ENCODE results near the gene TOM1L1.

The TOM1L1 gene

DNA sequence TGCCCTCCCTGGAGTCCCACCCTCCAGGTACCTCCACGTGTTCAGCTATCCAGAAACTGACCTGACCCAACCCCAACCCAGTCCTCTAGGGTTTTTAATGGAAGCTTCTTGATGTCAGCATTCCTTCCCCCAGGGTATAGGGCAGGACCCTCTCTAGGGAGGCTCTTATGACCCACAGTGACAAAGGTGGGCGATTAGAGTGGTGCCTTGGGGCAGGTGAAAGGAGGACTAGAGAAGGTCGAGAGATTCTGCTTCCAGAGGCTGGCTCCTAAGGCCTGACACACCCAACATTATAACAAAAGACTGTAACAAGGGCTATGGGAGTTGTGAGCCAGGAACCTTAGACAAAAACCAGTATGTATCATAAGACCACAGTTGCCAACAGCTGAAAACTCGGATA, 50.6 kb downstream of the TOM1L1 start:
- Mint-ChIP-seq H3K9me3 (no peaks in the 10 kb centered on the region), H3K4me1 (no peaks in the 10 kb centered on the region), H3K27me3 (peaks cover 9% of the 10 kb centered on the region), H3K4me3 (no peak overlapping the region), H3K27ac (no peak overlapping the region), H3K36me3 (peaks cover 3% of the 10 kb centered on the region)

DNA sequence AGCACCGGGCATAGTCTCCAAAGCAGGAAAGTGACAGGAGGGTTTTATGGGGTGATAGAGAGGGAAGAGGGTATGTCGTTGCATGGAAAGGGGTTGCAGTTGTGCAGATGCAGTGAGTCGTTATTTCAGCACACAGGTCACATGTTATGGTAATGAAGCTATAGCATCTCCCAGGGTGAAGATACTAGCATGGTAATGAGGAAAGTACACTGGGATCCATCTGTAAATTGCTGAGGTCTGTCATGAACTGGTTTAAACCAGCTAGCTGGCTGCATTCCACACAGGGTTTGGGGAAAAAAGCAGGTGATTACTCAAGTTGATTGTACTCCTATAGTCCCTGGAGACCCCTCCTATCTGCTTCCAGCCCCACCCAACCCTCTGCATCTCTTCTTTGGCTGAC, 56.1 kb downstream of the TOM1L1 start:
- Mint-ChIP-seq H3K4me3 (no peak overlapping the region), H3K36me3 (peaks cover 12% of the 10 kb centered on the region), H3K4me1 (no peaks in the 10 kb centered on the region), H3K9me3 (no peaks in the 10 kb centered on the region), H3K27ac (no peak overlapping the region), H3K27me3 (no peaks in the 10 kb centered on the region)

DNA sequence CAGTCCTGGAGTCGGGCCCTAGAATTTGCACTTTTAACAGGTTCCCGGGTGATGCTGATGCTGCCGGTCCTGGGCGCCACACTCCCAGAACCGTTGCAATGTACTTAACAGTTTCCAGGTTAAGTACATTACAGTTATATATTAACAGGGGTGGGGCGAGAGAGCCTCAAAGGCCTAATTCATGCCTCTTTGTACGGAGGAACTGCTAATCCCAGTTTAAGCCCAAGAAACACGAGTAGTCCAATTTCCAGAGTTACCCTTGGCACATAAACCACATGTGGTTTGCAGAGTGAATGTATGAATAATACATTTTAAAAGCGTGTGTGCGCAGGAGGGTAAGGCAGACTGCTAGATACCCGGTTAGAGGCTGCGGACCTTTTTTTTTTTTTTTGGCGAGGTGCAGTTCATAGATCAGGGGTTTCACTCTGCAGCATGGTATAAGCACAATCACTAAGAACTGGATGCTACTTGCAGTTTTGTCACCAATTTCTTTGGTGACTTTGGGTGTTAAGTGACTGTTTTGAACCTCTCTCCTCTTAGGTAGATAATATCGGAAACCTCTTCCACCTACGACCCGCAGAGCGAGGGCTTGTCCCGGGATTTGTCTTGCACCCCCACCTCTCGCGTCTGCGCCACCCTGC, 67.1 kb downstream of the TOM1L1 start:
- no peaks in the 10 kb centered on the region for H3K9me3 Mint-ChIP-seq
- no peak overlapping the region for H3K27ac Mint-ChIP-seq
- H3K4me1 Mint-ChIP-seq: peaks cover 31% of the 10 kb centered on the region
- no peaks in the 10 kb centered on the region for H3K36me3 Mint-ChIP-seq
- H3K27me3 Mint-ChIP-seq: no peaks in the 10 kb centered on the region
- H3K4me3 Mint-ChIP-seq: no peak overlapping the region

DNA sequence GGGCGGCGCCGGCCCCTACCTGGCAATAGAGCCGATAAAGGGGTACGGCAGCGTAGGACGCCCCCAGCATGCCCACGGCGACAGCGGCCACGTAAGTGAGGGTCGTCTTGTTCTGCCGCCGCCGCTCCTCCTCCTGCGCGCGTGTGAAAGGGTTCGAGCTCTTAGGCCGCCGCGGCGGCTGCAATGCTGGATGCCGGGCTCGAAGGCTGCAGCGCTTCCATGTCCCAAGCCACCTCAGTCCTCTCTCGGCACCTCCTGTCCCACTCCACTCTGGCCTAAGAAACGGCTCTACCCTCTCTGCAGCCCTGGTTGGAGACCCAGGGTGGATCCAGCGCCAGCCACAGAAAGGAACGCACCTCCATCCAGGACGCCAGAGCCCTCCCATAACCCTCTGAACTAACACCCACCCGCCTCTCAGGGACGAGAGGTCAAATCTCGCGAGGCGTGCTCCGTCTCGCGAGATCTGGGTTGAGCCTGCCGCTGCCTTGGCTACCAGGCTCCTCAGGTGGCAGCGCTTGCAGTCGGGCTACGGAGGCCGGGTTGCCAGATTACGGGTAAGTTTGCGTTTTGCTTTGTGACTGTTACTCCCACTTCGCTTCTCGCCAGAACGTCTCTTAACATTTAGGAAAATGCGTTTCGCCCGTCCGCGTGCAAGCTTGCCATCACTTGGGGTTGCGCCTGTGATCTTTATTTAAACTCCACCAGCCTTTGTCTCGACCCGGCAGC, 67.8 kb downstream of the TOM1L1 start, which contains the start of the genes COX11 and STXBP4:
Gene COX11 (minus strand): TSS at position 393 of the 726 bp plus-strand sequence. CDS start 8 bp downstream, at position 385.
Gene STXBP4 (plus strand): TSS at position 504 of the 726 bp plus-strand sequence. CDS start 17,455 bp downstream, outside the sequence.
- Mint-ChIP-seq H3K4me3 (no peak within 1 kb of the TSS), H3K36me3 (no peaks in the 10 kb centered on the region), H3K9me3 (no peaks in the 10 kb centered on the region), H3K27me3 (no peaks in the 10 kb centered on the region), H3K4me1 (peaks cover 31% of the 10 kb centered on the region), H3K27ac (no peak within 1 kb of the TSS)

DNA sequence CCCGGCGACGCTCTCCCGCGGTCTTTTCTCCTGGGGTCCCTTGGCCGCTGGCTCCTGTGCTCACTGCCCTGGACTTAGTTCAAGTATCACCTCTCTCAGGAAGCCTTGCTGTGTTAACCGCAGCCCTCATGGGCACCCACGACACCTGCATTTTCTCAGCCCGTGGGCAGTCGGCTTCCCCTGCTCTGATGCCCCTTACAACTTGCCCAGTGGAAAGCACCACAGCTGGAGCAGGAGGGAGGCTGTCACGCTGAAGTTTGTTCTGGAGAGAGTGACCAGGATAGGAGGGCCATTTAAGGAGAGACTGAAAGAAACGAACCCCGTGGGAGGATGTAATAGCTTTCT, 68.3 kb downstream of the TOM1L1 start:
- Mint-ChIP-seq H3K4me3 (no peak overlapping the region), H3K36me3 (no peaks in the 10 kb centered on the region), H3K9me3 (no peaks in the 10 kb centered on the region), H3K4me1 (peaks cover 31% of the 10 kb centered on the region), H3K27me3 (no peaks in the 10 kb centered on the region), H3K27ac (no peak overlapping the region)

DNA sequence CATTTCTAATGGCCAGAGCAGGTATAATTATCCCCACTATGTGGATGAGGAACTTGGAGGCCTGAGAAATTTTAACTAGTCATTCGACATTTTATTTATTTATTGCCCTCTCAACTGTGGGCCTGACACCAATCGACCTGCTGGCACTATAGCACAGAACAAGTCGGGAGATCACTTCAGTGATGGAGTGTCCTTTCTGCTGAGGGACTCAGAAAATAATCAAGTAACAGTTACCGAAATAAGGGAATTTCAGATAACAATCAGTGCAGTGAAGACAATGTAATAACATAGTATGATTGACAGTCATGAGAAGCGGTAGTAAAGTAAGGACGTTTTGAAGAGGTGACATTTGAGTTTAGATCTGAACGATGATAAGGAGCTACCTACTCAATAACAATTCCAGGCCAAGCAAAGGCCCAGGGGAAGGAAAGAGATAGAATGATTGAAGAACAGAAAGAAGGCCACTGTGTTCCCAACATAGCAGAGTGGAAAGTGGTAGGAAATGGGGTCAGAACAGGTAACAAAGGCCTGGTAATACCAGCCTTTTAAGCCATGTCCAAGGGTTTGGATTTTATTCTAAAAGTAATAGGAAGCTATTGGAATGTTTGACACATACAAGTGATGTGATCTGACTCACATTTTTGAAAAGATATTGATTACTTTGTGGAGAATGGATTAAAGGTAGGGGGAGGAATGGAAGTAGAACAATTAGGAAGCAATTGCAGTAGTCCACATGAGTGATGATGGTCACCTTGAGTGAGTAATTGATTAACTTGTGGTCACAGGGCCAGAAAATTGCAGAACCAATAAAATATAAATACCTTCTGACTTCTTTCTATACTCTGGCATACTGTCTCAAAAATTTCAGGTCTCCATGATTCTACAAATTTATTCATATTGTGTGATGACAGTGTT, 69.3 kb downstream of the TOM1L1 start:
- Mint-ChIP-seq H3K27me3 (no peaks in the 10 kb centered on the region), H3K36me3 (no peaks in the 10 kb centered on the region), H3K4me3 (no peak overlapping the region), H3K9me3 (no peaks in the 10 kb centered on the region), H3K27ac (no peak overlapping the region), H3K4me1 (peaks cover 31% of the 10 kb centered on the region)

DNA sequence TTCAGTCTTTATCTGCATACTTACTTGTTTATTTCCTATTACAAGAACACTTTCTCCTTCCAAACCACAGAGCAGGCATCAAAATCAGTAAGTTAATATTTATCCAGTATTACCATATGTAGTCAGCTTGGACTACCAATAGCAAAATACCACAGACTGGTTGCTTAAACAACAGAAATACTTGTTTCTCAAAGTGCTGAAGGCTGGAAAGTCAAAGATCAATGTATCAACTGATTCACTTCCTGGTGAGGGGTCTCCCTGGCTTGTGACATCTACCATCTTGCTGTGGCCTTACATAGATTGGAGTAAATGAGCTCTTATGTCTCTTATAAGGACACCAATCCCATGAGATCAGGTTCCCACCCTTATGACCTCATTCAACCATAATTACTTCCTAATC, 70.5 kb downstream of the TOM1L1 start:
- H3K9me3 Mint-ChIP-seq: no peaks in the 10 kb centered on the region
- no peaks in the 10 kb centered on the region for H3K36me3 Mint-ChIP-seq
- peaks cover 20% of the 10 kb centered on the region for H3K4me1 Mint-ChIP-seq
- no peak overlapping the region for H3K27ac Mint-ChIP-seq
- H3K4me3 Mint-ChIP-seq: no peak overlapping the region
- no peaks in the 10 kb centered on the region for H3K27me3 Mint-ChIP-seq

DNA sequence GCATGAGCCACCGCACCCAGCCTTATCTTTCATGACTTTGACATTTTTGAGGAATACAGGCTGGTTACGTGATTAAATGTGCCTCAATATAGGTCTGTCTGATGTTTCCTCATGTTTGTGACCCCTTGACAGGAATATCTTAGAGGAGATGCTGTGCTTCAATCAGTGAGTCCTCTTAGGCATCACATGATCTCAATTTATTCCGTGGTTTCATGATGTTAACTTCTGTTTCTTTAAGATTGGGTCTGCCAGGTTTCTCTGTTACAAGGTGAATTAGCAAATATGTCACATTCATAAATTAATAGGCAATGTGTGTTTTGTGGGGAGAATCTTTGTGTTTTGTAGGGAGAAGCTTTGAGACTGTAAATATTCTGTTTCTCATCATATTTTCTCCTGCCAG, 71.2 kb downstream of the TOM1L1 start:
- Mint-ChIP-seq H3K4me1 (peaks cover 13% of the 10 kb centered on the region), H3K27ac (no peak overlapping the region), H3K36me3 (peaks cover 2% of the 10 kb centered on the region), H3K27me3 (no peaks in the 10 kb centered on the region), H3K9me3 (no peaks in the 10 kb centered on the region), H3K4me3 (no peak overlapping the region)

DNA sequence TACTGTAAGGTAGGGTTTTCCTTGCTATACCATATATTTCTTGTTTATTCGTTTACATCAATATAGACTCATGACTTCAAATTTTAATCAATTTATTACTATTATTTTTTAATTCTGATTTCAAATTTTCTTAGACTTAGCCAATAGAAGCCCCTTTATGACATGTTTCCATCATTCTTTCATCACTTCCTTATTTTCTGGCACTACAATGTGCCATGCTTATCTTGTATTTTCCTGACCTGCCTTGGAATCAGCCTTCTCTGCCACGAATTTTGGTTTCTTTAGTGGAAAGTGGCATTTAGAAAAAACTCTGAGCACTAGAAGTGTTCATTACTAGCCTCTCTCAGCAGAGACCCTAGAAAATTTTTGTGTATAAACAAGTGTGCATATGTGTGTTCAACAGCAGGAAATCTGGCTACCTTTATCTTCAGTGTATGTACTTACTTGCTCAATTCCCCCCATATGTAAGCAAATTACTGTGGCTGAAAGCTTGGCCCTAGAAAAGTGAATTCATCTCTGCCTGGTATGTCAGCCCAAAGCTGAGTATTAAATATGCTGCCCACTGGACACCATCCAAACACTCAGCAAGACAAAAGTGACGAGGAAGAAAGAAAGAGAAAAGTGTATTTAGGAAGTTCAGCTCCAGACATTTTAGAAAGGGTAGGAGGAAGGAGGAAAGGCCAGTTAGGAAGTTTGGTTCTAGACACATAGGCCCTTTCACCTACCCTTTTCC, 71.9 kb downstream of the TOM1L1 start:
- peaks cover 2% of the 10 kb centered on the region for H3K36me3 Mint-ChIP-seq
- no peak overlapping the region for H3K27ac Mint-ChIP-seq
- peaks cover 6% of the 10 kb centered on the region for H3K4me1 Mint-ChIP-seq
- no peak overlapping the region for H3K4me3 Mint-ChIP-seq
- H3K27me3 Mint-ChIP-seq: no peaks in the 10 kb centered on the region
- H3K9me3 Mint-ChIP-seq: no peaks in the 10 kb centered on the region

DNA sequence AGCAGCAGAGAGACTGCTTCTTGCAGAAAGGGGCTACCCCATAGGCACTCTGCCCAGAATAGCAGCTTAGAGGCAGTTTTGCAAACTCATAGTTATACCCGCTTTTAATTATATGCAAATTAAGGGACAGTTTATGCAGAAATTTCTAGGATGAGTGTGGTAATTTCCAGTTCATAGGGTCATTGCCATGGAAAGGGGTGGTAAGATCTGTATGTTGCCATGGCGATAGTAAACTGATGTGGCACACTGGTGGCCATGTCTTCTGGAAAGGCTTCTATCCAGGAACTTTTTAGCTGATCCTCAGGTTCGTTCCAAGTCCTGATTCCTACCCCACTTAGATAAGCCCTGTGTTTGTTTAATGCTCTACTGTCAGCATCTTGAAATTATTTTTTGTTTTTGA, 74.1 kb downstream of the TOM1L1 start:
- Mint-ChIP-seq H3K36me3 (peaks cover 7% of the 10 kb centered on the region), H3K4me3 (no peak overlapping the region), H3K9me3 (peaks cover 7% of the 10 kb centered on the region), H3K27me3 (no peaks in the 10 kb centered on the region), H3K4me1 (peaks cover 9% of the 10 kb centered on the region), H3K27ac (no peak overlapping the region)

DNA sequence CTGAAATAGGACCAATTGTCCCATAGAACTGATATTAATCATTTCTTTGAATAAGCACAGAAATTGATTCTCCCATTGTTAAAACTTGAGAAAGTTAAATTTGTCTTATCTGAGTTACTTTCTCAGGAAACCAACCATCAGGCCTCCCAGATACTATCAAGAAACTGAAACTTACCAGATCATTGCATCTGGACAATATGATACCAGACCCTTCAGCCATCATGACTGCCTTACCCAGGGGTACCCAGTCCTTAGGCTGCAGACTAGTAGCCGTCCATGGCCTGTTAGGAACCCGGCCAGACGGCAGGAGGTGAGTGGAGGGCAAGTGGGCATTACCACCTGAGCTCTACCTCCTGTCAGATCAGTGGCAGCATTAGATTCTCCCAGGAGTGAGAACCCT, 75.7 kb downstream of the TOM1L1 start:
- no peak overlapping the region for H3K4me3 Mint-ChIP-seq
- H3K9me3 Mint-ChIP-seq: peaks cover 7% of the 10 kb centered on the region
- H3K27me3 Mint-ChIP-seq: no peaks in the 10 kb centered on the region
- peaks cover 11% of the 10 kb centered on the region for H3K36me3 Mint-ChIP-seq
- peaks cover 9% of the 10 kb centered on the region for H3K4me1 Mint-ChIP-seq
- no peak overlapping the region for H3K27ac Mint-ChIP-seq

DNA sequence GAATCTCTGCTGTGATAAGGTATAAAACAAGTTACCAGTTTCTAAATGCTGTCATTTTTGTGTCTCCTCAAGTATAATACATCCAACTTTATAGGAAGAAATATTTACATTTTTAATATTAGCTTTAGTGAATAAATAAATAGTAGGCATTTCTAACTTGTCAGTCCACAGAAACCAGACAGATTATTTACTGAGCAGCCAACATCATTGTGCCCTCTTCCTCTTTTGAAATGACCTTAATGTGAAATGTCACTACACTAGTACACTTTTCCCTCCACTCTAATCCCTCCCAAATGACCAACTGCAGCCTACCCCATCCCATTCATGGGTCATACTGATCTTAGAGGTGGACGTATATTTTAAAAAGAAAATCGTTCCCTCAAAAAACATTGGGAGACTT, 77.1 kb downstream of the TOM1L1 start:
- no peak overlapping the region for H3K4me3 Mint-ChIP-seq

DNA sequence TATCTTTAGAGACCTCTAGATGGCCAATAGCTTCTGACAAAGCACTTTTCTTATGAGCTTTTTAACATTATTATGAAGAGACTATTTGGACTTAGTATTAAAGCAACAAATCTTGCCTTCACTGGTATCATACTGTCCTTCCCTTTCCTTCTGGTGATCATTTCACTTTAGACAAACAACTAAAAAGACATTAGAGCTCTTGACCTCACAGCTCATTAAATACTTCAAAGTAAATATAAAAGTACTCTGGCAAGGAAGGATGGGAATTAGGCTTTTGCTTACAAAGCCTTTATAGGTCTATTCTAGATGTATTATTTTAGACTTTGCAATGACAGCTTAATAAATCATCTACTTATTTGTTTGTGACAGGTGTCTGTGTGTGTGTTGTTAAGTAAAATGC, 79.0 kb downstream of the TOM1L1 start:
- H3K9me3 Mint-ChIP-seq: peaks cover 7% of the 10 kb centered on the region
- H3K36me3 Mint-ChIP-seq: peaks cover 13% of the 10 kb centered on the region
- no peak overlapping the region for H3K27ac Mint-ChIP-seq
- no peak overlapping the region for H3K4me3 Mint-ChIP-seq
- H3K27me3 Mint-ChIP-seq: no peaks in the 10 kb centered on the region
- H3K4me1 Mint-ChIP-seq: peaks cover 5% of the 10 kb centered on the region

More for the DNA sequence above, 77.1 kb downstream of the TOM1L1 start:
- peaks cover 5% of the 10 kb centered on the region for H3K4me1 Mint-ChIP-seq
- peaks cover 7% of the 10 kb centered on the region for H3K9me3 Mint-ChIP-seq
- no peaks in the 10 kb centered on the region for H3K27me3 Mint-ChIP-seq
- H3K27ac Mint-ChIP-seq: no peak overlapping the region
- peaks cover 13% of the 10 kb centered on the region for H3K36me3 Mint-ChIP-seq

DNA sequence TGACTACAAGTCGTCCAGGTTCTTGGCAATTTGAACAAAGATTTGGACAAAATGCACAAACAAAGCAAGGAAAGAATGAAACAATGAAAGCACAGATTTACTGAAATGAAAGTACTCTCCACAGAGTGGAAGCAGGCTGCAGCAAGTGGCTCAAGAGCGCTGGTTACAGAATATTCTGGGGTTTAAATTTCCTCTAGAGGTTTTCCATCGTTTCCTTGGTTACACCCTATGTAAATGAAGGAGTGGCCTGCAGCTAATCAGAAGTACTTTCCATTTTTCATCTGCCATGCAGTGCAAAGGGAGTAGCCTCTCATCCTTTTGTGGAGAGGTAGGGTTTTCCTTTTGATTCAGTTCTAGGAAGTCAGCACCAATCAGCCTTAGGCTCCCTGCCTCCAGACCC, 79.7 kb downstream of the TOM1L1 start:
- H3K27me3 Mint-ChIP-seq: no peaks in the 10 kb centered on the region
- H3K36me3 Mint-ChIP-seq: peaks cover 13% of the 10 kb centered on the region
- H3K4me1 Mint-ChIP-seq: peaks cover 5% of the 10 kb centered on the region
- no peak overlapping the region for H3K4me3 Mint-ChIP-seq
- no peak overlapping the region for H3K27ac Mint-ChIP-seq
- peaks cover 7% of the 10 kb centered on the region for H3K9me3 Mint-ChIP-seq

DNA sequence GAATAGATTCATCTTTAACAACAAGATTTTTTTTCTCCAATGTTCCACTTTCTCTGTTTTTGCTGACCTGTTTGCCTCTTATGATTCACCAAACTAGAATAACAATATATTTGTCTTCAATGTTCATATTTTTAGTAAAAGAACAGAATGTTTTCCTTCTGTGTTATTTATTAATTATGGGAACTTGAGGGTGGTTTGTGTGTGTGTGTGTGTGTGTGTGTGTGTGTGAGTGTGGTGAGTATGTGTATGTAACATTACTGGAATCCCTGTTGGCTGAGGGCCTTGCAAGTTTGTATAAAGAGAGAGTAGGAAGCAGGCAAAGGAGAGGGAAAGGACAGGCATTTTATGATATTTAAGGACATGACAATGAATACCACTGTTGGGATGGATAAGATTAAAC, 81.7 kb downstream of the TOM1L1 start:
- Mint-ChIP-seq H3K27me3 (no peaks in the 10 kb centered on the region), H3K36me3 (peaks cover 11% of the 10 kb centered on the region), H3K4me3 (no peak overlapping the region), H3K9me3 (peaks cover 7% of the 10 kb centered on the region), H3K4me1 (peaks cover 5% of the 10 kb centered on the region), H3K27ac (no peak overlapping the region)

All from activated naive CD4-positive, alpha-beta T cell treated with anti-CD3 and anti-CD28 coated beads, Interleukin-2, amount 50 U/mL, for 24 hours (primary cell).